ENCODE measurements around the gene TMEM217. TPM values are rescaled to one million over a fixed set of nuclear protein-coding genes. Genes with fewer than 3 reads are reported as not detected.
A peak's percentile ranks its signal among the peaks of the same experiment; 100 is the strongest.
"Not testable (repeated sequence)": the region's sequence is repeated elsewhere in the genome, so short reads cannot be mapped to it uniquely, and the experiment has no call there.

TMEM217 gene
- total RNA-seq = 0.87 and 2.7 TPM in 2 replicates
- polyA plus RNA-seq = 2.1 and 4.8 TPM in 2 replicates

DNA sequence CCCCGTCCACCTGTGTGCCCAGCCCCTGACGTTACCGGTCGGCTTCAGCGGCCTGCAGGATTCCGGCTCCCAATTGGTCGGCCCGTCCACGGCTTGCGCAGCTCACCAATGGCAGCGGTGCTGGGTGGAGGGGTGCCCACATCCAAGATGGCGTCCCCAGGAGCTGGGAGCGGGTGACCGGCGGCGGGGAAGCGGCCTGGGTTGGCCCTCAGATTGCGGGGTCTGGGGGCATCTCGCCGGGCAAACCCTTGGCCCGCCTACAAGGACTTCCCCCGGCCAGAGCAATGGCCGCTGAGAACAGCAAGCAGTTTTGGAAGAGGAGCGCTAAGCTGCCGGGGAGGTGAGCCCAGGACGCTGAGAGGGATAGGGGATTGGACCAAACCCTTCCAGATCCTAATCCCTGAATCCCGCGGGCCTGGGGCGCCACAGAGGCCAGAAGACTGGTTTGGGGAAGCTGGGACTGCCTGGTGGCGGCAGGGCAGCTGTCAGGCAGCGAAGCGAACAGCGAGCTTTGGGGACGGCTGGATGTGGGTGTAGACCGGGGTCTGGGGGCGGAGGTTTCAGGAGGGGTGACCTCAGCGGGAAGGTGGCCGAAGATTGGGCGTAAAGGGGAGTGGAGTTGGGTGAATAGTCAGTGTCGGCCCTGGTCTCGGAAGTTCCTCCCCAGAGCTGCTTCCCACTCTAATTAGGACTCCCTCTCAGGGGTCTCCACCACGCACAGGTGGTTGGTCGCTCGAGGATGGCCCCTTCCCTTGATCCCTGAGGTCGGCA, at the start of gene TMEM217, which contains the start of gene TBC1D22B:
TMEM217 (minus strand) TSS at position 511 of the 771 bp plus-strand sequence. CDS start 39,114 bp downstream, outside the sequence.
TBC1D22B (plus strand) TSS at position 139 of the 771 bp plus-strand sequence; CDS start at position 285, 146 bp downstream.
- peak; percentile 98 for DNase-seq (ENCODE audit: low spot score)
- peak within 1 kb of the TSS; percentile 71 for H2AFZ ChIP-seq
- no peaks in the 10 kb centered on the region for H3K9me3 ChIP-seq (ENCODE audit: low read depth)
- H3K4me2 ChIP-seq = peak within 1 kb of the TSS; percentile 87
- 1% methylated on average over 43 of the region's 45 CpGs for WGBS (ENCODE audit: low lambda C conversion rate, missing lambda C conversion rate)
- H4K20me1 ChIP-seq (ENCODE audit: insufficient read depth, poor library complexity, severe bottlenecking) = no peaks in the 10 kb centered on the region
- H3K9me2 ChIP-seq (replicated peaks; ENCODE audit: insufficient read depth) = no peaks in the 10 kb centered on the region
- peaks cover 6% of the 10 kb centered on the region for H3K4me1 ChIP-seq (ENCODE audit: insufficient read depth)
- peaks cover 44% of the 10 kb centered on the region for H3K79me2 ChIP-seq
- H3K4me3 ChIP-seq = peak within 1 kb of the TSS; percentile 61
- TF ChIP-seq EZH2 (IDR thresholded peaks at IDR 0.05; ENCODE audit: borderline replicate concordance) = no peak
- no peak for TF ChIP-seq EZH2phosphoT487 (IDR thresholded peaks at IDR 0.05; ENCODE audit: low read depth, severe bottlenecking, unreplicated experiment)
- TF ChIP-seq, protein P1, sequence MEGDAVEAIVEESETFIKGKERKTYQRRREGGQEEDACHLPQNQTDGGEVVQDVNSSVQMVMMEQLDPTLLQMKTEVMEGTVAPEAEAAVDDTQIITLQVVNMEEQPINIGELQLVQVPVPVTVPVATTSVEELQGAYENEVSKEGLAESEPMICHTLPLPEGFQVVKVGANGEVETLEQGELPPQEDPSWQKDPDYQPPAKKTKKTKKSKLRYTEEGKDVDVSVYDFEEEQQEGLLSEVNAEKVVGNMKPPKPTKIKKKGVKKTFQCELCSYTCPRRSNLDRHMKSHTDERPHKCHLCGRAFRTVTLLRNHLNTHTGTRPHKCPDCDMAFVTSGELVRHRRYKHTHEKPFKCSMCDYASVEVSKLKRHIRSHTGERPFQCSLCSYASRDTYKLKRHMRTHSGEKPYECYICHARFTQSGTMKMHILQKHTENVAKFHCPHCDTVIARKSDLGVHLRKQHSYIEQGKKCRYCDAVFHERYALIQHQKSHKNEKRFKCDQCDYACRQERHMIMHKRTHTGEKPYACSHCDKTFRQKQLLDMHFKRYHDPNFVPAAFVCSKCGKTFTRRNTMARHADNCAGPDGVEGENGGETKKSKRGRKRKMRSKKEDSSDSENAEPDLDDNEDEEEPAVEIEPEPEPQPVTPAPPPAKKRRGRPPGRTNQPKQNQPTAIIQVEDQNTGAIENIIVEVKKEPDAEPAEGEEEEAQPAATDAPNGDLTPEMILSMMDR (IDR thresholded peaks at IDR 0.05; ENCODE audit: poor library complexity) = no peak
- H3K27ac ChIP-seq = peak within 1 kb of the TSS; percentile 92
- H3K27me3 ChIP-seq = no peaks in the 10 kb centered on the region
- H3K36me3 ChIP-seq (replicated peaks; ENCODE audit: insufficient read depth, low read depth) = no peaks in the 10 kb centered on the region

DNA sequence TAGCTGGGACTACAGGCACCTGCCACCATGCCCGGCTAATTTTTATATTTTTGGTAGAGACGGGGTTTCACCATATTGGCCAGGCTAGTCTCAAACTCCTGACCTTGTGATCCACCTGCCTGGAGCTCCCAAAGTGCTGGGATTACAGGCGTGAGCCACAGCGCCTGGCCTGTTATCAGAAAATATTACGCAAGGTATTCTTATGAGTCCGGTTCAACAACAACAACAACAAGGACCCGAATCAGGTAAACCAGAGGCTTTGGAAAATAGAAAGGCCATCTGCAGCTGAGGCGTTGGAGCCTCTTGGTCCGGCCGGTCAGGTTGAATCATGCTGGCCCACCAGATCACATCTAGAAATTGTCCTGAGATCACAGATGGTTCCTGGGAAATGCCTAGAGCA, 49.5 kb upstream of the TMEM217 start:
- H3K79me2 ChIP-seq; H3K27me3 ChIP-seq; H4K20me1 ChIP-seq (ENCODE audit: insufficient read depth, poor library complexity, severe bottlenecking); H3K4me2 ChIP-seq; H3K36me3 ChIP-seq (replicated peaks; ENCODE audit: insufficient read depth, low read depth); DNase-seq (ENCODE audit: low spot score); H3K9me2 ChIP-seq (replicated peaks; ENCODE audit: insufficient read depth); H3K9me3 ChIP-seq (ENCODE audit: low read depth); H2AFZ ChIP-seq; H3K4me3 ChIP-seq: not testable (repeated sequence)
- peak overlapping the region; percentile 3 for H3K27ac ChIP-seq
- 86% methylated on average over 10 of the region's 10 CpGs for WGBS (ENCODE audit: low lambda C conversion rate, missing lambda C conversion rate)
- H3K4me1 ChIP-seq (ENCODE audit: insufficient read depth) = peaks cover 24% of the 10 kb centered on the region

DNA sequence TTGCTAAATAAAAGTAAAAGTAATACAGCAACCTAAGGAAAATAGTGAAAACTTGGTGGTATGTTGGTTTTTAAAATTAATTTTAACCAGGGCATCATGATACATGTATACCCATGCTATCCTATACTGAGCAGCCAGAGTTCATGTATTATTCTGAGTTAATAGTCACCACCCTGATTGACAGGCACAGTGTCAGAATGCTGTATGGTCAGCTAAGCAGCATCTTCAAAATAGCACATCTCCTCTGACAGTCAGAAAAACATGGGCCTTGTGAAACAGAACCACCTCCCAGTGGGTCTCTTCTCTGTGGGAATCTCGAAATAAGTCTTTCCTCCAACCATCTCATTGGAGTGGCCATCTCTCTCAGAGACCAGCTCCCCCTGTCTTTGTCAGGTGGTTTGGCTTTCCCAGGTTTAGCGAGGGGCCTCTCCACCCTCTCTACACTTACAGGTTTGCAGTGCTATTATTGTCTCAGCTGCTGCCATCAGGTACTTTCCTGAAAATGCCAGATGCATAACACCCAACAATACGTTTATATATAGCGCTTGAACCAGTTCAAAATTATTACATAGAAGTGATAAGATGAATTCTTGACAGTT, 48.8 kb upstream of the TMEM217 start:
- Histone ChIP-seq H3K36me3 (replicated peaks; ENCODE audit: insufficient read depth, low read depth) (no peaks in the 10 kb centered on the region), H3K9me3 (ENCODE audit: low read depth) (no peaks in the 10 kb centered on the region), H4K20me1 (ENCODE audit: insufficient read depth, poor library complexity, severe bottlenecking) (no peaks in the 10 kb centered on the region), H3K4me3 (no peak overlapping the region), H3K27me3 (no peaks in the 10 kb centered on the region), H3K27ac (no peak overlapping the region), H3K4me2 (no peak overlapping the region), H2AFZ (no peak overlapping the region), H3K9me2 (replicated peaks; ENCODE audit: insufficient read depth) (no peaks in the 10 kb centered on the region), H3K4me1 (ENCODE audit: insufficient read depth) (peaks cover 20% of the 10 kb centered on the region), H3K79me2 (no peaks in the 10 kb centered on the region)
- WGBS (ENCODE audit: low lambda C conversion rate, missing lambda C conversion rate) = 95% methylated on average over 4 of the region's 4 CpGs
- TF ChIP-seq, protein P1 (IDR thresholded peaks at IDR 0.05; ENCODE audit: poor library complexity) = no peak
- TF ChIP-seq EZH2 (IDR thresholded peaks at IDR 0.05; ENCODE audit: borderline replicate concordance) (no peak), EZH2phosphoT487 (IDR thresholded peaks at IDR 0.05; ENCODE audit: low read depth, severe bottlenecking, unreplicated experiment) (no peak)
- DNase-seq (ENCODE audit: low spot score) = no peak

DNA sequence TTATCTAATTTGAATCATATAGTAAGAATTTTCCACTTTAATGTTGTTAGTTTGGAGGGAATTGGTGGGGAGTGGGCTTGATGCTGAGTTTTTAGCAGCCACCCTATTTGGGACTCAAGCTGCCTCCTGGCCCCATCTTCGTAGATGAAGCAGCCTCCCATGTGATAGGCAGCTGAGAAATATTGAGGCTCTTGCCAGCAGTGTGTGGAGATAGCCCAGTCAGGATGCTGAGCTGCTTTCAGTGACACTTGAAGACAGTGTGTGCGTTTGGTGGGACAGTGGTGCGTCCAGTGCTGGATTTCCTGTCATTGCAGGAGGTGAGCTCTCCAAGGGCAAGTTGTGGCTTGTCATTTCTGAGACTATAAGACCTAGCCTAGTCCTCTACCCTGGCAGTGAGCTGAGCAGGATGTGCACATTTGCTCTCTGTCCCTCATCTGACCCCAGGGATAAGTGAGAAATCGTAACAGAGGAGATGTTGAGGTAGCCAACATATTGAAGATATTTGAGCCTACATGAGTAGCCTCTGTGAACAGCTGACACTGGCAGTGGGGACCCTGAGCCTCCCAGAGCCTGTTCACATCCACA, 48.0 kb upstream of the TMEM217 start:
- TF ChIP-seq EZH2 (IDR thresholded peaks at IDR 0.05; ENCODE audit: borderline replicate concordance) = no peak
- TF ChIP-seq EZH2phosphoT487 (IDR thresholded peaks at IDR 0.05; ENCODE audit: low read depth, severe bottlenecking, unreplicated experiment) = no peak
- TF ChIP-seq, protein P1 (IDR thresholded peaks at IDR 0.05; ENCODE audit: poor library complexity) = no peak
- H3K4me3 ChIP-seq = no peak overlapping the region
- H3K4me1 ChIP-seq (ENCODE audit: insufficient read depth) = peaks cover 12% of the 10 kb centered on the region
- no peaks in the 10 kb centered on the region for H4K20me1 ChIP-seq (ENCODE audit: insufficient read depth, poor library complexity, severe bottlenecking)
- no peak for DNase-seq (ENCODE audit: low spot score)
- H3K79me2 ChIP-seq = no peaks in the 10 kb centered on the region
- H3K27ac ChIP-seq = no peak overlapping the region
- no peaks in the 10 kb centered on the region for H3K36me3 ChIP-seq (replicated peaks; ENCODE audit: insufficient read depth, low read depth)
- 89% methylated on average over 4 of the region's 4 CpGs for WGBS (ENCODE audit: low lambda C conversion rate, missing lambda C conversion rate)
- H3K9me2 ChIP-seq (replicated peaks; ENCODE audit: insufficient read depth) = no peaks in the 10 kb centered on the region
- H2AFZ ChIP-seq = no peak overlapping the region
- H3K4me2 ChIP-seq = no peak overlapping the region
- no peaks in the 10 kb centered on the region for H3K9me3 ChIP-seq (ENCODE audit: low read depth)
- H3K27me3 ChIP-seq = no peaks in the 10 kb centered on the region

All from hepatocyte (in vitro differentiated cells).